GM19328 (cell line): ENCODE data around the gene JTB.
"Not testable (repeated sequence)": the region's sequence is repeated elsewhere in the genome, so short reads cannot be mapped to it uniquely, and the experiment has no call there.

Experiments used
- ATAC-seq: cut with Tn5 transposase; IDR thresholded peaks from one replicate; pipeline ENCODE4 v1.9.1; 2021; ENCODE audit warnings: mild to moderate bottlenecking, moderate library complexity; ENCODE audit not compliant: unreplicated experiment

The JTB gene

DNA sequence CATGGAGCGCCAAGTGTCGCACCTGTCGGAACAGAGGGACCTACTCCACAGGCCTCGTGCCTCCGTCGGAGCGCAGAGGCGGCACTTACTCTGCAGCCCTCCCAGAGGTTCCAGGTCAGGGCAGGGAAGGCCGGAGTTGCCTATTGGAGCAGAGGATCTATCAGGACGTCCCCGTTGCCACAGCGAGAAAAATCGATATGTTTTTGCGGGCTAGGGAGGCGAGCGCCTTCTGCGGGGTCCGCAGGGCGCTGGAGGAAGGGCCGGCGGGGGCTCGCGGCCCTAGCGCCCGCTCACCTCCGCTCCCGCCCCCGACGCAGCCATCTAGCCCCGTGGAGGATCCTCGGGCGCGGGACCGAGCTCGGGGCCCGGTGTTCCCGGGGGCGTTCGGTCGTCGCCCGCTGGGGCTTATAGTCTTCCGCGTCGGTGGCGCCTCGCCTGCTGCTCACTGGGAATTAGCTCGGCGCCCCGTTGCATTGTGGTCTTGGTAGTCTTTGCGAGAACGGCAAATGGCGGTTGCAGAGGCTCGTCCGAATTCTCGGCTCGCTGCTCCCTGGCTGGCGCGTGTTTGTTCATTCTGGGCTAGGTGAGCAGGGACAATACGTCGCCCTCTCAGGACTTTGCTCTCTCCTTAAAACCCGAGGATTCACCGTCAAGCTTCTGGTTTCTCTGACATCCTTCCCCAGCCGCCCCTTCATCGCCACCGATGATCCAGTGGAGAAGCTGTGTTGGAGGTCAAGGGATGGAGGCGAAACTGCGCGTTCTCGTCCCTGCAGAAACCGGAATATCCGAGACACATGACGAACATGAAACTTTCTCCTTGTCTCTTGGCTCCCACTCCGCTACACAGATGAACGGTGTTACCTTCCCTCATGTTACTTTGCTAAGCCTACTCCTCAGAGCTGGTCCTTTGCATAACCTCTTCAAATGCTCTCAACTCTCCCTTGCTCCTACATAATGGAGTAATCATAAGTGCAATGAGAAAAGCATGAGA is at the start of gene JTB:
Gene JTB (minus strand): TSS at position 425 of the 991 bp plus-strand sequence. CDS start 422 bp downstream, at position 3.
- peak; percentile 66 for ATAC-seq

DNA sequence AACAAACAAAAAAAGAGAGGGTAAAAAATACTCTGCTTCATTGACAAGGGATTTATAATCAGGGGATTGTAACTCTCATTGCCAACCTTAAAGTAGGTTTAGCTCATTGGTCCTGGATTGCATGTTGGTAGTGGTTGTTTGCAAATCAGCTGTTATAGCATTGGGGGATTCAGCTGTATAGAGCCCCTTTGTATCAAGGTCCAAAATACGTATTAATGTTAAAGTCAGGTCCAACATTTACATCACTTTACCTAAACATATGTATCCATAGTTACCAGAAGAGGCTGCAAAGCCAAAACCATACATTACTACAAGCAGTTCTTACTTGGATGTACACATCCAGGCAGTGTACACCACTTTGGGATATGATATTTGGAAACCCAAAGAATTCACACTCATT is 42.5 kb upstream of the JTB start:
- ATAC-seq: no peak

GRCh38 chr1:154019269-154019668 is 41.8 kb upstream of the JTB start:
- no peak for ATAC-seq

DNA sequence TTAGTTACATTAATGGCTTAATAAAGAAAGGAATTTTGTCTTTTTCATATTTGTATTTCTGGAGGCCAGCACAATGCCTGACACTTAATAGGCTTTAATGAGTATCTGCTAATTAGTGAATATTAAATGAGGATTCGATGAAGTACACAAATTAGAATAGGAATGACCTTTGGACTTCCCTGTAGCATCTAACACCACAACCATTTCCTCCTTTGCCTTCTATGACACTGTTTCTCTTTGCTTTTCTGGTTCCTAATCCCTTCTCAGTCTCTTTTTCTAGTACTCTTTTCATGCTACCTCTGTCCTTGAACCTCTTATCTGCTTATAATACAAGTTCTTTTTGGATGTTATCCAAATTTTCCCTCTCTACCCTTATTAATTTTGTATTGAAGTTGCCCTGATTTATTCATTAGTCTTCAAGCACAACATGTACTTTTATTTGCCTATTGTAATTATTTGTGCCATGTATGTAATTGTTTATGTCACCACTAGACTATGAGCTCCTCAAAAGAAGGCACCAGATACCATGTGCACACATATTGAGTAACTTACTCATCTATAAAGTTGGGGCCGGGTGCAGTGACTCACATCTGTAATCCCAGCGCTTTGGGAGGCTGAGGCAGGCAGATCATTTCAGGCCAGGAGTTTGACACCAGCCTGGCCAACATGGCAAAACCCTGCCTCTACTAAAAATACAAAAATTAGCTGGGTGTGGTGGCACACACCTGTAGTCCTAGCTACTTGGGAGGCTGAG is 36.9 kb upstream of the JTB start:
- ATAC-seq: no peak

DNA sequence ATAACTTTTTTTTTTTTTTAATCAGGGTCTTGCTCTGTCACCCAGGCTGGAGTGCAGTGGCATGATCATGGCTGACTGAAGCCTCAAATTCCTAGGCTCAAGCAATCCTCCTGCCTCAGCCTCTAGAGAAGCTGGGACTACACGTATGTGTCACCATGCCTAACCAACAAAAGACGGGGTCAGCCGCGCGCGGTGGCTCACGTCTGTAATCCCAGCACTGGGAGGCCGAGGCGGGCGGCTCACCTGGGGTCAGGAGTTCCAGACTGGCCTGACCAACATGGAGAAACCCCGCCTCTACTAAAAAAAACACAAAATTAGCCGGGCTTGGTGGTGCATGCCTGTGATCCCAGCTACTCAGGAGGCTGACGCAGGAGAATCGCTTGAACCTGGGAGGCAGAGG is 35.1 kb upstream of the JTB start:
- not testable (repeated sequence) for ATAC-seq

GRCh38 chr1:154012129-154012528 is 34.7 kb upstream of the JTB start:
- ATAC-seq: no peak

DNA sequence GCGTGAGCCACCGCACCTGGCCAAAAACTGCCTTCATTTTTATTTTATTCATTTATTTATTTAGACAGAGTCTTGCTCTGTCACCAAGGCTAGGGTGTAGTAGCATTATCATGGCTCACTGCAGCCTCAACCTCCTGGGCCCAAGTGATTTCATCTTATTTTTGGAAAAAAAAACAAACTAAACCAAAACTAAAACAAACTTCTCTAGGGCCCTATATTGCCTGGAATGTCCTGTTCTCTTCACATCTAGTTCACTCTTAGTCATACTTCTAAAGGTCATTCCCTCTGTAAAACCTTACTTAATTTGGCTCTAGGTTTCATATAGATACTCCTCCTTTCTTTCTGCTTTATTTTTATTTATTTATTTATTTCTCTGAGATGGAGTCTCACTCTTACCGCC is 28.7 kb upstream of the JTB start:
- ATAC-seq: no peak

DNA sequence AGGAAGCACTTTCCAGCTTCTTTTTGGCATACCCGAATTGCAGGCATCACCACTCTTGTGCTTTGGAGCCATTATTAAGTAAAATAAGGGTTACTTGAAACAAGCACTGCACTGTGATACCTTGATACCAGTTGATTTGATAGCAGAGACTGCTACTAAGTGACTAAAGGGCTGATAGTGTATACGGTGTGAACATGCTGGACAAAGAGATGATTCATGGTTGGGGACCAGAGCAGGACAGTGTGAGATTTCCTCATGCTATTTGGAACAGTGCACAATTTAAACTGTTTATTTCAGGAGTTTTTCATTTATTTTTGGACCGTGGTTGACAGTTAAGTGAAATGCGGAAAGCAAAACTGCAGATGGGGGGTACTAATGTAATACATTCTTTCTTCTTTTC is 22.9 kb upstream of the JTB start:
- no peak for ATAC-seq

DNA sequence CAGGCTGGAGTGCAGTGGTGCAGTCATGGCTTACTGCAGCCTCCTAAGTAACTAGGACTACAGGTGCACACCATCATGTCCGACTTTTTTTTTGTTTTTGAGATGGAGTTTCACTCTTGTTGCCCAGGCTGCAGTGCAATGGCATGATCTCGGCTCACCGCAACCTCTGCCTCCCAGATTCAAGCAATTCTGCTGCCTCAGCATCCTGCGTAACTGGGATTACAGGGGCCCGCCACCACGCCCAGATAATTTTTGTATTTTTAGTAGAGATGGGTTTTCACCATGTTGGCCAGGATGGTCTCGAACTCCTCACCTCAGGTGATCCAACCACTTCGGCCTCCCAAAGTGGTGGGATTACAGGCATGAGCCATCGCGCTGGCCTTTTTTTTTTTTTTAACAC is 19.4 kb upstream of the JTB start:
- ATAC-seq: not testable (repeated sequence)

DNA sequence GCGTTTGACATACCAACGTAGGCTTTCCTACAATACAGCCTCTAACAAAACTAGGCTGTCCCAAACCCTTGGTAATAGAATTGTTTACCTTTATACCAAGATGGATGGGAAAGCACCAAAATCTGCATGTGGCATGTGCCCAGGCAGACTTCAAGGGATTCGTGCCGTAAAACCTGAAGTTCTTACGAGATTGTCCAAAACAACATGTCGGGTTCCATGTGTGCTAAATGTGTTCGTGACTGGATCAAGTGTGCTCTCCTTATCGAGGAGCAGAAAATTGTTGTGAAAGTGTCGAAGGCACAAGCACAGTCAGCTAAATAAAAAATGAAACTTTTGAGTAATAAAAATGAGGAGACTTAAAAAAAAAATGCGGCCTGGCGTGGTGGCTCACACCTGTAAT is 18.2 kb upstream of the JTB start:
- ATAC-seq: no peak

GRCh38 chr1:153995202-153995601 is 17.7 kb upstream of the JTB start:
- no peak for ATAC-seq

DNA sequence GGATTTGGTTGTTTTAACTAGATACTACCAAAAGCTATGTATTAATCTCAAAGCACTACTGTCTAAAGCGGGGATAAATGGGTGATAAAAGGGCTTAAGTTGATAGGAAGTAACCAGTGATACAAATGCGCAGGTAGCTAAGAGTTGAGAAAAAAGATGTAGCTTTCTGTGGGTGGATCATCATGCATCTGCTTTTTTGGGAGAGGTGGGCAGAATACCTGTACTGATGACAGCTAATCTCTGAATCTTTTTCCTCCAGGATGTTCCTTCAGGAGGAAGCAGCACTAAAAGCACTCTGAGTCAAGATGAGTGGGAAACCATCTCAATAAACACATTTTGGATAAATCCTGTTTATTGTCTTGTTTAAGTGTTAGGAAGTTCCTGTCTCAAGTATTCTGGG is 14.3 kb upstream of the JTB start:
- ATAC-seq: no peak

- no peak for ATAC-seq
These were observed 13.7 kb upstream of the JTB start for GRCh38 chr1:153991151-153991630.

GRCh38 chr1:153990468-153991150 is 13.1 kb upstream of the JTB start, which contains the start of gene RPS27:
TSS of gene RPS27 (plus strand) at chr1:153990762. CDS start at chr1:153990797, 35 bp downstream.
- peak; percentile 71 for ATAC-seq

DNA sequence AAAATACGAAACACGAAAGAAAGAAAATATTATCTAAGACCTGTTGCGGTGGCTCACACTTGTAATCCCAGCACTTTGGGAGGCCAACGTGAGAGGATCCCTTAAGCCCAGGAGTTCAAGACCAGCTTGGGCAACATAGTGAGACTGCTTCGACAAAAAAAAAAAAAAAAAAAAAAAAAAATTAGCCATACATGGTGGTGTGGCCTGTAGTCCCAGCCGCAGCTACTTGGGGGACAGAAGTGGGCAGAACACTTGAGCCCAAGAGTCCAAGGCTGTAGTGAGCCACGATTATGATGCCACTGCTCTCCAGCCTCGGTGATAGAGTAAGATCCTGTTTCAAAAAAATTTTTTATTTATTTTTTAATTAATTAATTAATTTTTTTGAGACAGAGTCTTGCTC is 10.1 kb upstream of the JTB start:
- no peak for ATAC-seq

DNA sequence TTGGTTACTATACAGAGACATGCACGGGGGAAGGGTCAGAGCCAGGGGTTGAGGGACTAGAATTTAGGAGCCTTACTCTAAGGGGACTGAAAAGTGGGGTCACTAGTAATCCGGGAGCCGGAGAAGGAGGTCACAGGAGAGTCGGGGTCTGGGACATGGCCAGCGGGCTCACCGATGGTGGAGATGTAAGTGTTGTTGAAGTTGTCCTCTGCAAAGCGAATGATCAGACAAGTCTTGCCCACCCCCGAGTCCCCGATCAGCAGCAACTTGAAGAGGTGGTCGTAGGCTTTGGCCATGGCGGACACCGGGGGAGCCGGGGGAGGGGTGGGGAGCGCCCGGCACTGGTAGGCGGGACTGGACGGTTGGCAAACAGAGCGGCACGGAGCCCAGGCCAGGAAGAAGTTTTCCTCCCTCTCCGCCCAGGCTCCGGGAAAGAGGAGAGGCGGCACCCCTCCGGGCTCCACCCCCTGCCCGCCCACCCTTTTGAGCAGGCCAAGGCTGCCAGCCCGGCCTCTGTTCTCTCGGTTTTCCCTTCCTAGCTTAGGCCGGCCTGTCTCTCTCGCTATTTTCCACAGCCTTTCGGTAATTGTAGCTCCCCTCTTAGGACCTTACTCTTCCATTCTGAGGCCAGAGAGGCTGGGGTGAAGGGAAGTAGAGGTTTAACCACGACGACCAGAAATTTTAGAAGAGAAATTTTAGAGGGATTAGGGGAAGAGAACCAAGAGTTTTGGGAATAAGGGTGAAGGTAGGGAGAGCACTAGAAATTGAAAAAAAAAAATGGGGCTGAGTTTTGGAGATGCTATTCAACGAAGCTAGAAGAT is 8.7 kb upstream of the JTB start, which contains the start of gene RAB13:
Gene RAB13 (minus strand): TSS at position 399 of the 821 bp plus-strand sequence. CDS start 103 bp downstream, at position 296.
- ATAC-seq: no peak

DNA sequence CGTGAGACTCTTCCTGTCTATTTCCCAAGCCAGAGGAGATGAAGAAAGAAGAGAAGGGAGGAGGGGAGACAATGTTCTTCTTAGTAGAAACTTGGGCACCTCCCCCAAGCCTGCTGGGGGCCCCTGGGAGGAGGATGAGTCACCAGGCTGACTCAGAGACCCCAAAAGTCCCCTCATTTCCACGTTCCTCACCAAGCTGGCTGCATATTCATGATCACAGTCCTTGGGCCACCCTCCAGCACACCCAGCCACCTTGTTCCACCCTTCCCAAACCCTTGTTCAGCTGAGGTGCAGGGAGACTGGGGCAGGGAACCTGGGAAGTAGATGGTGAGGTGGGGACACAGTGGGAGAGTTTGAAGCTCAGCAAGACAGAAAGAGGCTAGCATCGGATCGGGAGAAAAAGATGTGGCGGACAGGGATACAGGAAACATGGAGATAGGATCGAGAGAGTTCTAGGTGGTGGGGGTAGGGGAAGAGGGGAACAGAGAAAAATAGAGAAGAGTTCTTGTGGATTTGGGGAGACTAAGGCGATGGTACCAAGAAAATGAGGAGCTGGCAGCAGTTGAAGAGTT is 8.0 kb upstream of the JTB start:
- no peak for ATAC-seq

DNA sequence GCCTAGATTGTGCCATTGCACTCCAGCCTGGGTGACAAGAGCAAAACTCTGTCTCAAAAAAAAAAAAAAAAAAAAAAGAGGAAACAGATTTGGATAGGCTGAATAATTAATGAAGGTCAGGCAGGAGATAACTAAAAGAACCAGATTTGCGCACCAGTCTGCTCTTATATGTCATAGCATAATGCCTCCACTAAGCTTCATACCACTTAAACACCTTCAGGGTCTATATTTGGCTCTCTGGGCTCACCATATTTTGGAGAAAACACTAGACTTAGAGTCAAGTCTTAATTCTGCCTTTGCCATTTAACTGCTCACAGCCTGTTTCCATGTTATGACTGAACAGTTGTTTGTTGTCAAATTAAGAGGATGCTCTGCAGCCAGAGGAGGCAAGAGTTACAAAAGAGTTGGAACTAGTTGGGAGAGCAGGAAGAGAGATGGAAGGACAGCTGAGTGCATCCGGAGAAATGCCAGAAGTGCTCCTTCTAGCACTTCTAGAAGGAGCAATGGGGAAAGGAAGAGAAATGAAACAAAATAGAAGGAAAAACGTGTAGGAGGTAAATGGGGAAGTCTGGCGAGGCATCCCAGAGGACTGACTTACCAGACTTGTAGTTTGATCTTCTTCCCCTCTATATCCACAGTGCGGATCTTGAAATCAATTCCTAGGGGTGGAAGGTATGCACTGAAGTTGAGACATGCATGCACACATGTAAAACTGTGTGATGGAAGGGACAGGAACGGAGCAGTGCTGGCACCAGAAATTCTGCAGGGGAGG is 6.8 kb upstream of the JTB start:
- no peak for ATAC-seq

- not testable (repeated sequence) for ATAC-seq
These were observed 4.3 kb upstream of the JTB start for GRCh38 chr1:153981735-153982134.
